ENCODE measurements around the gene GARIN5B.
"Not testable (repeated sequence)": the region's sequence is repeated elsewhere in the genome, so short reads cannot be mapped to it uniquely, and the experiment has no call there.

GARIN5B gene

DNA sequence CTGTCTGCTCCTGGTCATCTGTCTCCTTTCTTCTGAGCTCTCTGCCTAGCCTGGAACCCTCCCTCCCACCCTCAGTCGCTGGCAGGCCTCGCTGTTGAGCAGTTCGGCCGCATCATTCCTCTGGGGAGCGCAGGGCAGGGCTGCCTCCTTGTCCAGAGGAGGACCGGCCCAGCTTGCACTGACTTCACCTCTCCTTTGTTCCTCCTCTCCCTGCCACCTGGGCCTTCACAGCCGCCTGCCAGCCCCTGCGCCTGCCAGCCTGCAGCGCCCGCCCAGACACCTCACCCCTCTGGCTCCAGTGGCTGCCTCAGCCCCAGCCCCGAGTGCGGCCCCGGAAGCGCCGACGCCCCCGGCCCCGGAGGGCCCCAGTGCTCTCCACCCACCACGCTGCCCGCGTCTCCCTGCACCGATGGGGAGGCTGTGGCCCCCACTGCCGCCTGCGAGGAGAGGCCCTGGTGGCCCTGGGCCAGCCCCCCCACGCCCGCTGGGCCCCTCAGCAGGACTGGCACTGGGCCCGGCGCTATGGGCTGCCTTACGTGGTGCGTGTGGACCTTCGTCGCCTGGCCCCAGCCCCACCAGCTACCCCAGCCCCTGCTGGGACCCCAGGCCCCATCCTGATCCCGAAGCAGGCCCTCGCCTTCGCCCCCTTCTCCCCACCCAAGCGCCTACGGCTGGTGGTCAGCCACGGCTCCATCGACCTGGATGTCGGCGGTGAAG is 16.2 kb downstream of the GARIN5B start:
- DNase-seq: no peak

DNA sequence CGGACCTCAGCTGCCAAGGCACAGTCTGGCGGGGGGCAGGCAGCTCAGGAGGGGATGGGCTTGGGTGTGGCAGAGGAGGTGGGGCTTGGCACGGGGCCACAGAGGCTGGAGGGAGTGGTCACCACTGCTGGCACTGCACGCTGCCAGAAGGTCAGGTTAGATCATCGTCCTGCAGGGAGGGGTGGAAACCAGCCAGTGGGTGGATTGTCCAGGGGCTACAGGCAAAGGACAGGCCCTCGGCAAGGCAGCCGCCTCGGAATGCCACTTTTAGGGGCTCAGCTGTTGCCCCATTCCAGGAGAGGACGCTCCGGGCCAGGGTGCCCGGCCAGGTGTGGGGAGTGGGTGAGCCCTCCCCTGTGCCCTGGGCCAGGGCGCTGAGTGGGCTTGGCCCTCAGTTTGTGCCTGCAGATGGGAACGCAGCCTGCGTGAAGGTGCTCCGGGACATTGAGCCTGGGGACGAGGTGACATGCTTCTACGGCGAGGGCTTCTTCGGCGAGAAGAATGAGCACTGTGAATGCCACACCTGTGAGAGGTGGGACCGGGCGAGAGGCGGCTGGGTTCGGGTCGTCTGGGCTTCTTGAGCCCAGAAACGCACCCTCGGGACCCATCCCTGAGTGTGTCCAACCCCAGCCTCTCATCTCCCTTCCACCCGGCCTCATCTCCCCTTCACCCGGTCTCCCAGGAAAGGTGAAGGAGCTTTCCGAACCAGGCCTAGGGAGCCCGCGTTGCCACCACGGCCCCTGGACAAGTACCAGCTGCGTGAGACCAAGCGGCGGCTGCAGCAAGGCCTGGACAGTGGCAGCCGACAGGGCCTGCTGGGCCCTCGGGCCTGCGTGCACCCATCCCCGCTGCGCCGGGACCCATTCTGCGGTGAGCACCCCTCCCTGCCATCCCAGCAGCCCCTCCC is 17.0 kb downstream of the GARIN5B start:
- DNase-seq: no peak

DNA sequence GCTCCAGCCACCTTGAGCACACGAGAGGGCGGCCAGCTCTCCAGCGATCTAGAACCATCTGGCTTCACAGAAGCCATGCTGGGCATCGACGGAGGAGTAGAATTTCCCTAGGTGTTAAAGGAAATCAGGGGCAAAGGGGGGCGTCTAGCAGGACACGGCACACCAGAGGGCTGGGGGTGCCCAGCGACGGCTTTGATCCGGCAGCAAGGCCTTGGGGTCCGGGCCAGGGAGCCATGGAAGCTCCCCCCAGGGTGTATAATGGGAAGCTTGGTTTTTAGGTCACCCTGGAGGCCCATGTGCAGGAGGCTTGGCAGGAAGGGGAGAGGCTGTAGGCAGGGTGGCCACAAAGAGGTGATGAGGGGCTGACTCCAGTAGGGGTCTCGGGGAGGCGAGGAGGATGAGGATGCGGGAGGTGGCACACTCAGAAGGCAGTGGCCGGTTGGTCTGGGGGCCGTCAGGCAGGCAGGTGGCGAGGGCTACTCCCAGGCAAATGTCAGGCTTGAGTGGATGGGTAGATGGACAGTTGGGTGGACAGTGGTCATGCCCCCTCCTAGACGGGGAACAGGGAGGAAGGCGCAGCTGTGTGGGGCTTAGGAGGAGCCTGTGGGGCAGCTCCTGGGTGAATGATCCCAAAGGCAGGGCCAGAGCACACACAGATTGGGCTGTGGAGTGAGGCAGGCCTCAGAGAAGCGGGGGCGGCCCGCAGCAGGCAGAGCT is 17.8 kb downstream of the GARIN5B start:
- DNase-seq: no peak

DNA sequence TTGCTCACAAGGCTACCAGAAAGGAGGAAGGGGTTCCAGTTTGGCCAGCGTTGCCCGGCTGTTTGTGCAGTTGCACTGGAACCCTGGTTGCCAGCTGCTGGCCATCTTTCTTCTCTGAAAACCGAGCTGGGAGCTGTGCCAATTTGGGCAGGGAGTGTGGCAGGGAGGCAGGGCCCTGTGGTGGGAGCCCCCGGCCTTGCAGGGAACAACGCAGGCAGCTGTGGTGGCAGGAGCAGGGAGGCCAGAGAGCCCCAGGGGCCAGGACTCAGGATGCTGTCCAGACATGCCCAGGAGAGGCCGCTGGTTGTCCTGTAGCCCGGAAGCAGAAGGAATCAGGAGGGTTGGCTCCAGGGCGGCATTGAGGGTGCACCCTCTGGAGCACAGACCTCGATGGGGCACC is 18.6 kb downstream of the GARIN5B start:
- DNase-seq: peak; percentile 12

DNA sequence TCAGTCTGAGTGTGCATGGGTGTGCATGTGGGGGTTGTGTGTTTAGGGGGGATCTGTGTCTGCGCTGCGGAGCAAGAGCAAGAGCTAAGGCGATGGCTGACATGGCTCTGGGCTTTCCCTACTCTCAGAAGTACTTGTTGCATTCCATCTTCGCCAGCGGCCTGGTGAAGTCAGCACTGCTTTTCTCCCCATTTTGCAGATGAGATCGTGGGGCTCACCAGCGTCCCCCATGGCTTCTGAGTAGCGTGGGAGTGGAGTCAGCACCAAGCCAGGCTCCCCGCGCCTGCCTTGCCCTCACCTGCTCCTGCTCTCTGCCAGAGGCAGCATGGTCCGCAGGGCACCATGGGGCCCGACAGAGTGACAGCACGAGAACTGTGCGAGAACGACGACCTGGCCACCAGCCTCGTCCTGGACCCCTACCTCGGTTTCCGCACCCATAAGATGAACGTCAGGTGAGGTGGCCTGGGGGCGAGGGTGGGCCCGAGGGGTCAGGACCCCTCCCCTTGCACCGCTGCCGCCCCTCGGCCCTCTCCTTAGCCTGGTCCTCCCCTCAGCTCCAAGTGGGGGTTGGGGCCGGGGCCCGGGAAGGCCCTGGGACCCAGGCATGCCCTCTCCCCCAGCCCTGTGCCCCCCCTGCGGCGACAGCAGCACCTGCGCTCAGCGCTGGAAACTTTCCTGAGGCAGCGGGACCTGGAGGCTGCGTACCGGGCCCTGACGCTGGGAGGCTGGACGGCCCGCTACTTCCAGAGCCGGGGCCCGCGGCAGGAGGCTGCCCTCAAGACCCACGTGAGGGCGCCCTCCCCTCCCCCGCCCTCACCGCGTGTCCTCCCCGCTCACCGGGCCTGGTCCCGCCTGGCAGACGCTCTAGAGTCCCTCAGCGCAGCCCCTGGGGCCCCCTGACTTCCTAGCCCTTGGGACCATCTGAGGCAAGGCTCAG is 21.2 kb downstream of the GARIN5B start:
- DNase-seq: no peak

- DNase-seq: peak; percentile 5
These were observed 21.9 kb downstream of the GARIN5B start for GRCh38 chr19:55341171-55341588.

DNA sequence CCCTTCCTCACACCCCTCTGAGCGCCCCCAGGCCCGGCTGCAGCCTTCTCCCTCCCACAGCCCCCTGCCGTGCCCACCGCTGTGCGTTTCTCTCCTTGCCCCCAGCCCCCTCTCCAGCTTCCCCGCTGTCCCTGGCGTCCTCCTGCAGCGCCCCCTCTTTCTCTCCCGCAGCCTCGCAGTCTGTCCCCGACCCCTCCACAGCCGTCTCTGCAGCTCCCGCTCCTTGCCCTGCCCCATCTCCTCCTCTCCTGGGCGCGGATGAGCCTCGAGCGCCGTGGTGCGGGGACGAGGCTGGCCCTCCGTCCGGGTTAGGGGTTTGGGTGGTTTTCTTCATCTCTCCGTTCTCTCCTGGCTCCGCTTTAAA is 22.3 kb downstream of the GARIN5B start:
- DNase-seq: no peak

DNA sequence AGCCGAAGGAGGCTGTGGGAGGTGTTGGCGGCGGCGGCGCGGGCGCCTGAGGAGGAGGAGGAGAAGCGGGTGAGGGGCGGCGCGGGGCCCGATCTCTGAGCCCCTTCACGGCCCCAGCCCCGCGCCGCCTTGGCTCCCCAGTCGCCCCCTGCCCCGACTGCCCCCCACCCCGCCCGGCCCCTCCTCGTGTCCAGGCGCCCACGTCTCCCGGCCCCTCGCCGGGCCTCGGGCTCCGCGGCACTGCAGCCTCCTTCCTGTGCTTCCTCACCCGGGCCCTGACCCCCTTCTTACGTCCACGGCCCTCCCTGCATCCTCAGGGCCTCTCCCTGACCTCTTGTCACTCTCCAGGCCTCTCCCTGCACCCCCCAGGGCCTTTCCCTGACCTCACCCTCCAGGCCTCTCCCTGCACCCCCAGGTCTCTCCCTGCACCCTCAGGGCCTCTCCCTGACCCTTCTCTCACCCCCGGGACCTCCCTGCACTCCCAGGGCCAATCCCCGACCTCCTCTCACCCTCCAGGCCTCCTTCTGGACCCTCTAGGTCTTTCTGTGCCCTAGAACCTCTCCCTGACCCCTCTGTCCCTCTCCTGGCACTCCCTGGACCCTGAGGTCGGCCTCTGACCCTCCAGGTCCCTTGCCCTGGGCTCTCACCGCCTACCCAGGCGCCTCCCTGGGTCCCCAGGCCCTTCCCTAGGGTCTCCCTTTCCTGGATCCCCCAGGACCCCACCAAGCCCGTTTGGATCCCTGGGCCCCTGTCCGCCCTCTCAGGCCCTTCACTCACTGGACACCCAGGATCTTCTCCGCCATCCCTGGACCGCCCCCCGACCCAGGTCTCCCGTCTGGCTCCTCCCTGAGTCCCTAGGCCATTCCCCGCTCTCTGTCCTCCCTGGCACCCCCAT is 22.9 kb downstream of the GARIN5B start:
- no peak for DNase-seq

DNA sequence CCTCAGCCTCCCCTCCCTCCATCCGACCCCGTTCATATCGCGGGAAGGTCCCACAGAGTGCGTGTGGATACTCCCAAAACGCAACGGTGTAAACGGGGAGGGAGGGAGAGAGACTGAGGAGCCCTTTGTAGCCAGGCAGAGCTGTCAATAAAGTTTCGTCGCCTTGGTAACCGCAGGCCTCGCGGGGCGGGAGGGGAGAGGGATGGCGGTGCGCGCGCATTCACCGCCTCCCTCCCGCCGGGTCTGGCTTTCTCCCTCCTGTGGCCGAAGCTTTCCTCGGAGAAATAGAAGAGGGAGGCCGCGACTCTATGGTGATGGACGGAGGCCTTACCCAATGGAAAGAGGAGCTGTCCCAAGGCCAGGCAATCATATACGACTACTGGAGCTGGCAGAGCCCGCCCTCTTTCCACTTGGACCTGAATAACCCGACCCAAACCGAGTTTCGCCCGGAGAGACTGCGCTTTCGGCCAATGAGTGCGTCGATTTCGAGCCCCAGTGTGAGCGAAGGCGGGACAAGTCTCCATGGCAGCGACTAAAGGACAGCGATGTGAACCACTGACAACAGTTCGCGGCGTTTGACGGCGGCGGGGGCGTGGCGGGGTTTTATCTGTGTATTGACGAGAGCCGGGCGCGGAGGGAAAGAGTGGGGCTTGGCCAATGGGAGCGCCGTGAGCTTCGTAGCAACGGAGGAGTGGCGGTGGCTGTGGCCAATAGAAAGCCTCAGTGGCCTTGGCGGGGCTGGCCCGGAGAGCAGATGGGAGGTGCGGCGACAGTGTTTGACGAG is 23.8 kb downstream of the GARIN5B start, which contains the start of gene KMT5C:
Gene KMT5C, plus strand, starts transcription at position 772 of the 784 bp plus-strand sequence. CDS start 2,061 bp downstream, outside the sequence.
- DNase-seq: peak; percentile 100

GRCh38 chr19:55336101-55336500 is 27.0 kb downstream of the GARIN5B start:
- DNase-seq: no peak

- no peak for DNase-seq
These were observed 29.2 kb downstream of the GARIN5B start for GRCh38 chr19:55333870-55334269.

DNA sequence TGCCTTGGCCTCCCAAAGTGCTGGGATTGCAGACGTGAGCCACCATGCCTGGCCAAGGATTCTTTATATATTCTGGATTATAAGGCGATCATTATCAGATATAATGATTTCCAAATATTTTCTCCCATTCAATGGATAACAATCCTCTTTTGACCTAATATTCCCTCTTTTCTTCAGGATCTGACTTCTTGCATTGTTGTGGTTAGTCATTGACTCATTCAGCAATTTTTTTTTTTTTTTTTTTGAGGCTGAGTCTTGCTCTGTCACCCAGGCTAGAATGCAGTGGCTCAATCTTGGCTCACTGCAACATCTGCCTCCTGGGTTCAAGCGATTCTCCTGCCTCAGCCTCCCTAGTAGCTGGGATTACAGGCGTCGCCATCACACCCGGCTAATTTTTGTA is 33.3 kb downstream of the GARIN5B start:
- not testable (repeated sequence) for DNase-seq

DNA sequence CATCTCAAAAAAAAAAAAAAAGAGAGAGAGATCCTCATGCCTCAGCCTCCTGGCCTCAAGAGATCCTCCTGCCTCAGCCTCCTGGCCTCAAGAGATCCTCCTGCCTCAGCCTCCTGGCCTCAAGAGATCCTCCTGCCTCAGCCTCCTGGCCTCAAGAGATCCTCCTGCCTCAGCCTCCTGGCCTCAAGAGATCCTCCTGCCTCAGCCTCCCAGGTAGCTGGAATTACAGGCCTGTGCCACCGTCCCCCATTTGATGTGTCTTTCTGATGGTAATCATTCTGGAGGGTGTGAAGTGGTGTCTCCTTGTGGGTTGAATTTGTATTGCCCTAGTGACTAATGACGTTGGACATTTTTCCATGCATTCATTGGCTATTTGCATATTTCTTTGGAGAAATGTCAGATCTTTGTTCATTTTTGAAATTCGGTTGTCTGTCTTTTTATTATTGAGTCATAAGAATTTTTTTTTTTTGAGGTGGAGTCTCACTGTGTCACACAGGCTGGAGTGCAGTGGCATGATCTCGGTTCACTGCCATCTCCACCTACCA is 34.2 kb downstream of the GARIN5B start:
- DNase-seq: peak; percentile 22

DNA sequence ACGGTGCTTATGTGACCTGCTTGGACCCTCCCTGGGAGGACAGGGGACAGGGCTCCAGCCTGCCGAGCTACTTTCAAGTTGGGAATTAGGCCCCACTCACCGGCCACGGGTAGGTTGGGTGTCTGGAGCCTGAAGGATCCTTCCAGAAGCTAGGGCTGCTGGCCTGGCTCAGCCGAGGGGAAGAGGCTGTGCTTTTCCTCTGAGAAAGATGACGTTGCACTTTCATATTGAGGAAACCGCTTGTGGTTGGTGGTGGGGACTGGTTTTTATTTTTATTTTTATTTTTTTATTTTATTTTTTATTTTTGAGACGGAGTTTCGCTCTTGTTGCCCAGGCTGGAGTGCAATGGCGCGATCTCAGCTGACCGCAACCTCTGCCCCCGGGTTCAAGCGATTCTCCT is 37.9 kb downstream of the GARIN5B start, which contains the start of gene TMEM150B:
Gene TMEM150B, minus strand, starts transcription at position 170 of the 400 bp plus-strand sequence. CDS start 4,305 bp downstream, outside the sequence.
- DNase-seq: no peak

DNA sequence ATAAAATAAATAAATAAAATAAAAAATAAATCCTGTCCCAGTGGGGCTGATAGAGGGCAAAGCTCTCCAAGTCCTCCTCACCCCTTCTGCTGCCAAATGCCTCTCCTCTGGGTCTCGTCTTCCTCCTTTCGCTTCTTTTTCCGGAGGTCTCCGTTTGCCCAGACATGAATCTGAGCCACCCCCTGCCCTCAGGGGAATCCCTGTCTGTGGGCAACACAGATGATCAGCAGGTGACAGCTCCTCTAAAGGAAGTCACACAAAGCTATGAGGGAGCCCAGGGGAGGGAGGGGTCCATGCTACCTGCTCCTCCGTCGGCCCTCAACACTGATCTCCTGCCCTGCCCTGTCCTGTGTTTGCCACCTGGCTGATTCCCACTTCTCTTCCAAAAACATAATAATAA is 38.4 kb downstream of the GARIN5B start:
- DNase-seq: no peak

- no peak for DNase-seq
These were observed 40.7 kb downstream of the GARIN5B start for GRCh38 chr19:55322204-55322885.

DNA sequence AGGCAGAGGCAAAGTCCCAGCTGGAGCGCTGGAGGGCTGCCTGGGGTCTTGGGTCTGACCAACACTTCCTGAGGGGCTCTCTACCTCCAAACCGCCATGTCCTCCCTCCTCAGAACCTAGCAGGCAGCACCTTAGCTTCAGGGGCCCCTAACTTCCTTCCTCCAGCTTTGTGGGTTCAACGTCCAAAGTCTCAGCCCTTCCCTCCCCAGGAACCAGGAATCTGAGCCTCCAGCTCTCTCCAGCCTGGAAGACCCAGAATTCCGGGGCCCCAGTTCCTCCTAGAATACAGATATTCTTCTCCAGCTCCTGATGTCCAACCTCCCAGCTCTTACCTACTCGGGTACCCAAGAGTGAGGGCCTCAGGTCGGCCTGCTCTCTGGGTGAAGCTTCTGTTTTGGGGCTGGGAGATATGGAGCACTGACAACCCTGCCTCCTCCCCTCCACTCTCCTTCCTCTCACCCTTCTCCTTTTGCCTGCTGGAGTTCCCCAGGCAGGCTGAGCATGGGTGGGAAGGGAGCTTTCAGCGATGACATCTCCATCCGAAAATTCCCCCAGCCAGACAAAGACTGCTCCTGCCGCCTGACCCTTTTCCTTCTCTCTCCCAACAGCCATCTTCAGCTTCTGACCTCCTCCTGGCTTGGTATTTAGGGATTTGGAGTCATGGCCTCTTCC is 41.5 kb downstream of the GARIN5B start:
- DNase-seq: no peak

DNA sequence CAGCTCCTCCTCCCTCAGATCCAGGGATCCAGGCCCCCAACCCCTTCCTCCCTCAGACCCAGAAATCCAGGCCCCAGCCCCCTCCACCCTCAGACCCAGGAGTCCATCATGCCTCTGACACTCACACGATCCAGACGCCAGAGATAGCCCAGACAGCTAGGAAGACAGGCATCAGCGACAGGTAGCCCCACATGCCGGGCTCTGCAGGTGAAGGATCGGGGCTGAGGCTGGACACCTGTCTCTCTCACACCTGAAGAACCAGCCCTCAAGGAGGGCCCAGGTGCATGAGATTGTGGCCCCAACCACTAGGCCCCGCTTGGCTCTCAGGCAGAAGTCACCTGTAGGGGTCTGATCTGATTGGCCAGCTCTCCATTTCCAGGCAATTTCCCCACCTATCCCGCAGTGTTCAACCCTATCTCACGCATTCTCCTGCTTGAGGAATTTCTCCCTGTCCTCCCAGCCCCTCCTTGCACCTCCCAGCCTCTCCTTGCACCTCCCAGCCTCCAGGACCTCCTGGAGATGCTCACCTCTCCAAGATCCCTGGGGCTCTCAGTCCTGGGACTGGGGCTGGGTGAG is 42.1 kb downstream of the GARIN5B start:
- no peak for DNase-seq
